ENCODE results near the gene APCS.

The APCS gene, protein sequence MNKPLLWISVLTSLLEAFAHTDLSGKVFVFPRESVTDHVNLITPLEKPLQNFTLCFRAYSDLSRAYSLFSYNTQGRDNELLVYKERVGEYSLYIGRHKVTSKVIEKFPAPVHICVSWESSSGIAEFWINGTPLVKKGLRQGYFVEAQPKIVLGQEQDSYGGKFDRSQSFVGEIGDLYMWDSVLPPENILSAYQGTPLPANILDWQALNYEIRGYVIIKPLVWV

DNA sequence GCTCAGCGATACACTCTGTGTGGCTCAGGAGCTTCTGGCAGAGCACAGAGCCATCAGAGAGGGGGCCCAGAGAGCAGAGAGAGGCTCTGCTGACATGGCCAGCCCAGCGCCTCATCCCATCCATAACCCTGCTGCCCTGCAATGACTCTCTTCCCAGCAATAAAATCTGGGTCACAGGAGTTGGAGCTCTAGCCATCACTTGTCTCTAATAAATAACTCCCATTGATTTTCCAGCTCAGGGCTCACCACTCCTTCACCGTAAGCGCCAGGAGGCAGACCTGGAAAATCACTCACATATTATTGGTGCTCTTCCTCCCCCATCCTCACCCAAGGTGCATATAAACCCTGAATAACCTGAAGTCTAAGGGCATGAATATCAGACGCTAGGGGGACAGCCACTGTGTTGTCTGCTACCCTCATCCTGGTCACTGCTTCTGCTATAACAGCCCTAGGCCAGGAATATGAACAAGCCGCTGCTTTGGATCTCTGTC is at the start of gene APCS:
Gene APCS, plus strand, starts transcription at position 366 of the 491 bp plus-strand sequence. Its CDS starts 96 bp downstream, at position 462.
- no peak for DNase-seq (ENCODE audit: low read depth in 2 of 2)

DNA sequence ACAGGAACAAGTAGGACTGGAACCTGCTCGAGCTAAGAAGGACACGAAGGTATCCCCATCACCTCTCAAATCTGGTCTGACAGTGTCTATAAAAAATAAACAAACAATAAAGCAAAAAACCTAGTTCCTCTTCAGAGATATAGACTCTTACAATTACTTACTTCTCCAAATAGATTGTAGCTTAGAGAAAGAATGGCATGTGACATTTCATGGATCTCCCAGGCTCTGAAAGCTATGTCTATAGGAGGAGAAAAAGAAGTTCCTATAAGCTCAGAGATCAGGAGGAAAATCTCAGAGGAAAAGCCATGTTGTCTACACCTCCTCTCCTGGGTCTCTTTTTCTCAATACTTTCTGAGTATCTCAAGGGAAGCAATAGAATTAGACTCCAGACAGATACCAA is 39.5 kb upstream of the APCS start:
- no peak for DNase-seq (ENCODE audit: low read depth in 2 of 2)

DNA sequence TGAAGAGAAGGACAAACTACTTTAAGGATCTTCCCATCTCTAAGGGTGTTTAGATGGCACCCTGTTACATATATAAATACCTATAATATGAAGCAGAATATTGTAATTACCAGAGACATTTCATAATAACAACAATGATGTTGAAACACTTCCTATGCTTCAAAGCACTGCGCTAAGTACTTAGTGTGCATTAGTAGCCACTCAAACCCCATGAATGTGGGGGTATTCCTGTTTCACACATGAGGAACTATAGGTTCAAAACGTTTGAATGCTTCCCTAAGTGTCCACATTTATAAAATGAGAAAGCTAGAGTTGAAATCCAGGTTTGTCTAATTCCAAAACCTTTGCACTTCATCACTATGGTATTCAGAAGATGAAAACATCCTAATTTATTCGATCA is 33.4 kb upstream of the APCS start:
- no peak for DNase-seq (ENCODE audit: low read depth in 2 of 2)

DNA sequence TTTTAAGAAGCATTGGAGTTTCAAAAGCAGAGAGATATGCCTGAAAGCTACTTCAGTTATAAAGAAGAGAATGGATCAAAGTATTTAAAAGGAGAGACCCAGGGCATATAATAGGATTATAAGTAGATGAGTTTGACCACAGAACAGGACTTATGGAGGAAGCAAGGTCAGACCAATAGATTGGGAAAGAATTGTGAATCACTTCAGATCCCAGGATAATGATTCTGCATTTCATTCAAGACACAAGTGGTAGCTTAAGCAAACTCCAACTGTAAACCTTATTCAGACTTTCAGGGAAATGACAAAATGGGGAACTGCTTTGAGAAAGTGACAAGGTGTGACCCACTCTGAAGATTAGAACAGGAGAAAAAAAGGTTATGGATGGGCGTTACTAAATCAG is 32.9 kb upstream of the APCS start:
- DNase-seq (ENCODE audit: low read depth in 2 of 2), result no peak

DNA sequence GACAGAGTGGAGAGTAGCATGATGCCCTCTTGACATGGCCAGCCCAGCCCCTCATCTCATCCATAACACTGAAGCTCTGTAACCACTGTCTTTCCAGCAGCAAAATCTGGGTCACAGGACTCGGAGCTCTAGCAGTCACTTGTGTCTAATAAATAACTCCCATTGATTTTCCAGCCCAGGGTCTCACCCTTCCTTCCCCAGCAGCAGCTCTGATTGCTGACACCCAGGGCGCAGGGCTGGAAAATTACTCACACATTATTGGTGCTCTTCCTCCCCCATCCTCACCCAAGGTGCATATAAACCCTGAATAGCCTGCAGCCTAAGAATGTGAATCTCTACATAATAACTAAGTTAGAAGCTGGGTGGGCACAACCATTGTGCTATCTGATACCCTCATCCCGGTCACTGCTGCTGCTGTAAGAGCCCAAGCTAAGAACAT is 30.7 kb upstream of the APCS start:
- DNase-seq (ENCODE audit: low read depth in 2 of 2), result no peak

DNA sequence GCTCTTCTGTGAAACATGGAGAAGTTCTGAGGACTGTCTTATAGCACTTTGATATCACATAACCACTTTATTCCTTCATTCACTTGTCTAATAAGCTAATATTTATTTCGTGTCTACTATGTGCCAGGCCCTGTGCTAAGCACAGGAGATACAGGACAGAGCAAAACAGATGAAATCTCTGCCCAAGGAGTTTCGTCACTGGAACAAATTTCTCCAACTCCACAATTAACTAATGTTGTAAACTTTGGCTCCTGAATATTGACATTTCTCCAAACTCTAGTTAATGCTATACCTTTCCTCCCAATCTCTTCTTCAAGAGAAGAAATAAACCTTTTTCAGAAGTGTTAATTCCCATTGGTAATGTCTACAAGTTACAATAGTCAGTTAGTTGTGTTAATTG is 27.0 kb upstream of the APCS start:
- DNase-seq (ENCODE audit: low read depth in 2 of 2), result no peak

DNA sequence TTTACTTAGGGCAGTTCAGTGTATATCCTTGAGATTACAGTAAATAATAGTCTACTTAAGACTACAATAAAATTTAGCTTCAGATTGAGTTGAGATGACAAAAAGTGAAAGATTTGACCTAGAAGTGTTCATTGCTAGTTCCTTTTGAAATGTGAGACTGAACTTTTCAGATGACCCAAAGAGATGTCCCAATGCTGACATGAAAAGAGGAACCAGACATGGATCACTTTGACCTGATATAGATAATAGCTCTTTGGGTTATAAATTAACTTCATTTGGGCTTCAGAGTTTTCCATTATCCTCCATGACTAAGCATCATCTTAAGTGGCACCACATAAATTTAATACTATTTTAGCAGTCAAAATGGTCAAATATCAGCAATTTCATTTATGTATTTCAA is 26.1 kb upstream of the APCS start:
- no peak for DNase-seq (ENCODE audit: low read depth in 2 of 2)

DNA sequence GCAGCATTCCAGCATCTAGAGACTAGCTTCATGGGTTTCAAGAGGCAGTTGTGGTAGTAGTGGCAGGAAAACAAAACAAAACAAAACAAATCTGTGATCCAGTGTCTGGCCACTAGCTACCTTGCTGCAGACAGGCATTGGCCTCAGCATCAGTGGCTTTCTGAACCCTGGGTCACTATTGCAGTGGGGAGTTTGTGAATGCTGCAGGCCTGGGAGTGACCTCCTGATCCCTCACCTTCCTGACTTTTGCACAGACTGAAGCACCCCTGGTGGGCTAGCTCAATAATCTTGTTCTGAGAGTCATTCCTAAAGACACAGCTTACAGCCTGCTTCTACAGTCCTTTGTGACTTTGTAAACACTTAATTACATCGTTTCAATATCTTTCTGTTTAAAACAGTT is 24.9 kb upstream of the APCS start:
- DNase-seq (ENCODE audit: low read depth in 2 of 2), result no peak

DNA sequence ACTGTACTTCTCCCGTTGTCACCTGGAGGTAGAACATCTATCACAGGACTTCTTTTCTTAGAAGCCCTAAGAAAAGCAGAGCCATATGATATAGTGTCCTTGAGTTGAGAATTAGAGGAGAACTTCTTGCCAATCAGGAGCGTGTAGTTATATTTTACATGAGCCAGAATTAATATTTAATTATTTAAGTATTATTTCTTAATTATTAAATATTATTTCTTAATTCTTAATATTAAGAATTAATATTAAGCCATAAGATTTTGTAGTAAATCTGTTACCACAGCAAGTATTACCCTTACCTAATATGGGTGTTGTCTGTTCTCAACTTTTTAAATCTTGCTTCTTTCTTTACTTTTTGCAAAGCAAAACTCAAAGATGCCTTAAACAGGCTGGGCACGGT is 10.2 kb upstream of the APCS start:
- no peak for DNase-seq (ENCODE audit: low read depth in 2 of 2)

DNA sequence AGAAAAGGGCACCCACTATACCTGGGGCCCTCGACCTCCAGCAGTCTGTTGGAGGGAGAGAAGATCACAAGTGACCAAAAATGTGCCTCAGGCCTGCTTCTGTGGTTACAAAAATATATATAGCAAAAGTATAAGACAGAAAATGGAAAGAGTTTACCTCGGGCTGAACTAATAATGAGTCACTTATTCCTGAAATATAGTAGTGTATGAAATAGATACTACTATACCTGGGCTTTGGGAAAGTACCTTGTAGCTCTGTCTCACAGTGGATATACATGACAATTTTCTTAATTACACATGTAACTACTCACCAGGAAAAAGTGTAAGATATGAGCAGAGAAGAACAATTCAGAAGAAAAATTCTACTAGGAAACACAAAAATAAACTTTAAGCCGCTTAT is 7.3 kb upstream of the APCS start:
- no peak for DNase-seq (ENCODE audit: low read depth in 2 of 2)

DNA sequence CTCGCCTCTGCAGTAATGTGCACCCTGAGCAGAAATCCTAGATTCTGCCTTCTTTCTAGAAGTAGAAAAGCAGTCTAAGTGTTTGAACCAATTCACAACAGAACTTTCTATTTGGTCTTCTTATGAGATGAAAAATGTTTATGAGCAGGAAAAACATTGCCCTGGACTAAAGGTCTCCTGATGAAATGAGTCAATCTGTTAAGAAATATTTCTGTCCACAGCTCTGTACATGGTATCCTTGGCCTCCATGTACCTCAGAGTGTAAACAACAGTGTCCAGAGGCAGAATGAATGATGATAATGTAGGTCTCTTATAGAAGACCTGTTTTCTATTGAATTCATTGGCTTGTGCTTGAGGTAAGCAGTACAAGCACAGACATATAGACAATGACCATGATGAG is 6.2 kb upstream of the APCS start:
- DNase-seq (ENCODE audit: low read depth in 2 of 2), result no peak

DNA sequence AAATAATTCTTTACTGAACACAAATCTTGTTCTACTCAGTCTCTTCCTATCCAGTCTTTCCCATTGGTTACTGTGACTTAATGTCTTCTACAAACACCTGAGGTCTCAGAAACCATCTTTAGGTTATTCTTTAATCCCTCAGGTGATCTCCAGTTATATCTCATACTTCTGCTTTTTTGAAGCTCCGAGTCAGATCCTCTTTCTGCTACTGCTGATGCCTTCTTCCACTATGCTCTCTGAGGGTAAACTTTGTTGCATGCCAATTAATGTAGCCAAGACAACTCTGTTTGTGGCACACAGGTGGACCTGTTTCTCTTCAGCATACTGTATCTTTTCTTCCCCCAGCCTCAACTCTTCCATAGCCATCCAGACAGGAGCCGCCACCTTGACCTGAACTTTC is 3.1 kb upstream of the APCS start:
- DNase-seq (ENCODE audit: low read depth in 2 of 2), result no peak

DNA sequence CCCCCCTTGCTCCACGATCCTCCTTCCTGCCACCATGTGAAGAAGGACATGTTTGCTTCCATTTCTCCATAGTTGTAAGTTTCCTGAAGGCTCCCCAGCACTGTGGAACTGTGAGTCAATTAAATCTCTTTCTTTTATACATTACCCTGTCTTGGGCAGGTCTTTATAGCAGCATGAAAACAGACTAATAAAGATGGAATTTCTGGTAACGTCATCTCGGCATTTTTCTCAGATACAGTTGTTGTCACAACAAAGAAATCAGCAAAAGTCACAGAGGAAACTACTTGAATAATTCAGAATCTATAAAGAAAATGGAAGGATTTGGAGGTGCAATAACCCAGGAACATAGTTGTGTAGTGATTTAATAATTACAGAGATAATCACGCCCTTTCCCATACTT is 4.4 kb downstream of the APCS start:
- no peak for DNase-seq (ENCODE audit: low read depth in 2 of 2)

DNA sequence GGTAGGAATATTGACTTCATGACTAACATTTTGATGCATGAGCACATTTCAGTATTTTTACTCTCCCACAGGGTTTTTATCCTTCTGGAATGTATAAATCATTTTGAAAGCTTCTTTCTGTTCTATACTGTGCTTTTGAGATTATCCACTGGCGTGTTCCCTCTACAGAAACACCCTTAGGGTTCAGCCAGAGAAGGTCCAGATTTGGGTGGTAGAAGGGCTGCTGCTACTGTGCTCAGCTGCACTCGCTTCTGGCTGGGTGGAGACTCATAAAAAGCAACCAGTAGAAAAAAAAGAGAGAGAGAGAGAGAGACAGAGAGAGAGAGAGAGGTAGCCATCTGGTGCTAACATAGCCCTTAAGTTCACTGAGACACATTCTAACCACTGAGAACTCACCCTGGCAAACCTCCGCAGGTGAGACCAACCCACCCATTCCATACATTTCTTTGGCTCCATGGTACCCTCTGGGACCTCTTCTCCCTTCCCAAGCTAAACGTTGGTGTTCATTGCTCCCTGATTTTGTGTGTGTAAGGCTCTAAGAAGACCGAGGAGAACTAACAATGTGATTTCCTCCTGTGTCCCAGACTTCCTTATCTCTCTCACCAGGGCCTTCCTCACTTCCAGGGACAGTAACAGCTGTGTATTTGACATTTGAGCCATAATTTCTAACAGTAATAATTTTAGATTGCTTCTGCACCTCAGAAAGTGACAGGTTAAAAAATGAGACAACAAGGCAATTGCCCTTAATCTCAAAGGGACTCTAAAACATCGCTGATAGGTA is 7.2 kb downstream of the APCS start:
- DNase-seq (ENCODE audit: low read depth in 2 of 2), result no peak

DNA sequence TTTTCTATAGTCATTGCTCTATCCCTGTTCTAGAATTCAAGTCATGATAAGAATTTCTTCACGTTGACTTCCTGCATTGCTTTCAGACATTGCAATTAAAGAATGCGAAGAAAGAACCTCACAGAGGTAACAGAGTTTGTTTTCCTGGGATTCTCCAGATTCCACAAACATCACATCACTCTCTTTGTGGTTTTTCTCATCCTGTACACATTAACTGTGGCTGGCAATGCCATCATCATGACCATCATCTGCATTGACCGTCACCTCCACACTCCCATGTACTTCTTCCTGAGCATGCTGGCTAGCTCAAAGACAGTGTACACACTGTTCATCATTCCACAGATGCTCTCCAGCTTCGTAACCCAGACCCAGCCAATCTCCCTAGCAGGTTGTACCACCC is 10.6 kb downstream of the APCS start:
- DNase-seq (ENCODE audit: low read depth in 2 of 2), result no peak

DNA sequence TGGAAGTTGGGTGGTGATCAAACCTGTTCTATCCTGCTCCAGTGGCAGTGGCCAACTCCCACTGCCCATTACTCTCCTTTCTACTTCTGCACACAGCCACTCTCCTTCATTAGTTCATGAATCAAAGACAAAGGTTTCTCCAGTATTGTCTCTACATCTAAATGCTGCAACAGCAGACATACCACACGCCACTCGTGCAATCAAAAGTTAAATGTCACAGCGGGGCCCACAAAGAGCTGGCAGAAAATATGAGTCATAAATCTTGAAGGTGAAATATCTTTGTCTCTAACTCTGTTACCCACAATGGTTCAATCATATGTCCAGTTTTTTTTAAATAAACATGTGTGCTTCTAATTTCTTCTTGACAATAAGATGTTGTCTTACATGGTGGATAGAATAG is 13.3 kb downstream of the APCS start:
- DNase-seq (ENCODE audit: low read depth in 2 of 2), result no peak

DNA sequence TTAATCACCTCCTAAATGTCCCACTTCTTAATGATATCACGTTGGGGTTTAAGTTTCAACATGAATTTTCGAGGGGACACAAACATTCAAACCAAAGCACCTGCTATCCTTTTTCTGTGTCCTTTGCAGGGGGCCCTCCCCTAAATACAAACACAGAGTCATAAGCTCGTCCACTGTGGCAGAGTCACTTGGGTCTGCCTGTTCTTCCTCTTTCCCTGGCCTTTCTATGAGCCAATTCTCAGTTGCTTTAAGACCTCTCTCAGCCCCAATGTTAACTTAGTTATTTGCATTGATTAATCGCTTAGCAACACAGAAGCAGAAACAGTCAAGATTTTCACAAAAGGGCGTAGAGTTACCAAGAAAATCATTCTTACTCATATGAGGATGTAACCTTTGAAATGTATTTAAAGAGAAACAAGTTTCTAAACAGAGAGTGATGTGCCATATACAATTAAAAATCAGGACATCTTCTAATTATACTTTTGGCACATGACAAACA is 14.9 kb downstream of the APCS start:
- no peak for DNase-seq (ENCODE audit: low read depth in 2 of 2)

DNA sequence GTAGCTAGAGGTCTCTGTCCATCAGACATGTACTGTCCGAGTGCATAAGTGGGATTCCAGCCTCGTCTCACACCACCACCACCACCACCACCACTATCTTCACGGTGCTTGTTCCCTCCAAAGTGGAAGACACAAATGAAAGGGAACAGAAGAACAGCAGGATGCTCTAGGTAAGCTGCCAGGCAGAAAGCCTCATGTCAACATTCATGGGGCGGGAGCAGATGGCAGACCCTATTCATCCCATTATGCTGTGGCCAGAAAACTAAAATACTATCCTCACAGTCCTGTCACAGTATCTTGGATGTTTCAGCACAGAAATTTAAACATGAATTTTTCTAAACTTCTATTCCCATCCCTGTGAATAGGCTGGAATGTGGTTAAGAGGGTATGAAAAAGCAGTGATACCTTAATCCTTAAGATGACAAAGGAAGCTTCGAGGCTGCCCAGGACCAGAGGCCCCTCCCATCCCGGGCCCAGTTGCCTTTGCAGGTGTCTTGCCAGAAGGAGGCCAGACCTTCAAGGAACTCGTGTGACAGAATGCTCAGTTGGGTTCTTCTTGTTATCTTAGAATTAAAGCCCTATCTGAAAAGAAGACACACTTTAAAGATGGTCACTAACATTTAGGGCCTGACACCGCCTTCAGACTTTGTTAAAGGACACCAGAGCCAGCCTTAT is 24.7 kb downstream of the APCS start:
- no peak for DNase-seq (ENCODE audit: low read depth in 2 of 2)

DNA sequence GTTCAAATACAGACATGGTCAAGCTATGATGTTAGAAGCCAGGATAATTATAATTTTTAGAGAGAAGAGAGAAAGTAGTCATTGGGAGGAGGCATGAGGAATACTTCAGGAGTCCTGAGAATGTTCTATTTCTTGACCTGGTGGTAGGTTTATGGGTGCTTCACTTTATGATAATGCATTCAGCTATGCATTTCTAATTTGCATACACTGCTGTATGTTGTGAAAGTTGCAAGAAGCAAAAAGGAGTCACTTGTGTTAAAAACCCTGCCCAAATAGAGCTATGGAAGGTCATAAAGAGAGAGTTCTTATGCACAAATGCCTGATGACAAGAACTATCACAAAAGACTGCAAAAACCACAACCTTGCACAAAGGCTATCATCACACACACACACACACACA is 45.3 kb downstream of the APCS start:
- no peak for DNase-seq (ENCODE audit: low read depth in 2 of 2)

Data from stimulated activated CD4-positive, alpha-beta T cell treated with anti-CD3 and anti-CD28 coated beads, Interleukin-12 subunit alpha, Interleukin-12 subunit beta, amount 100 ng/mL, for 24 hours (primary cell).